ENCODE data around the gene DSCAM. TPM values are rescaled to one million over a fixed set of nuclear protein-coding genes. Genes with fewer than 3 reads are reported as not detected.

DSCAM gene
- polyA plus RNA-seq, 3 donors, result not detected

- no peaks in the 10 kb centered on the region for H4K20me1 ChIP-seq (ENCODE audit: insufficient read depth, low read length)
- 92% methylated on average over 5 of the region's 10 CpGs for WGBS (ENCODE audit: insufficient coverage)
- no peak for DNase-seq
- Mint-ChIP-seq H3K4me3 (no peak overlapping the region), H3K4me1 (no peaks in the 10 kb centered on the region), H3K27me3 (ENCODE audit: low read depth in 3 of 3) (peaks cover 0 to 3% (median 2%) of the 10 kb centered on the region in 3 donors), H3K9me3 (no peaks in the 10 kb centered on the region), H3K27ac (no peak overlapping the region), H3K36me3 (no peaks in the 10 kb centered on the region)
- H3K4me2 ChIP-seq (replicated peaks; ENCODE audit: extremely low read depth, low read length, poor library complexity, severe bottlenecking), result no peak overlapping the region
- no peaks in the 10 kb centered on the region for H3K4me1 ChIP-seq (ENCODE audit: control insufficient read depth in 1 of 2, insufficient read depth in 2 of 2, low read length in 2 of 2)
- no peaks in the 10 kb centered on the region for H3K9me3 ChIP-seq (replicated peaks in 1 of 2; ENCODE audit: control insufficient read depth in 1 of 2, insufficient read depth in 1 of 2, low read length in 2 of 2)
- no peak overlapping the region for H3K4me3 ChIP-seq (replicated peaks in 1 of 3; ENCODE audit: low read depth in 2 of 3, low read length in 3 of 3)
- no peak for TF ChIP-seq CTCF (IDR thresholded peaks at IDR 0.05)
- H3K27ac ChIP-seq (ENCODE audit: low read depth in 1 of 2, low read length in 2 of 2), result no peak overlapping the region
- H3K27me3 ChIP-seq (ENCODE audit: control insufficient read depth in 2 of 2, insufficient read depth in 2 of 2, low read length in 2 of 2), result no peaks in the 10 kb centered on the region
- intact Hi-C loops (cut with micrococcal nuclease), result loop anchor here in 1 of 2 donors (10.0 kb wide), 1 partner anchor 988 kb away; no protein-coding TSS in a partner anchor
- no peaks in the 10 kb centered on the region for H3K36me3 ChIP-seq (replicated peaks in 1 of 2; ENCODE audit: control insufficient read depth in 1 of 2, insufficient read depth in 2 of 2, low read length in 2 of 2)
- no peak overlapping the region for H3K9ac ChIP-seq (ENCODE audit: insufficient read depth, low read length, poor library complexity, severe bottlenecking)
- no peak overlapping the region for H2AFZ ChIP-seq (ENCODE audit: insufficient read depth, low read depth, low read length, poor library complexity, severe bottlenecking)
- H3K79me2 ChIP-seq (ENCODE audit: insufficient read depth, low read length), result no peaks in the 10 kb centered on the region
These were observed 700.6 kb downstream of the DSCAM start for GRCh38 chr21:40146216-40146837.

GRCh38 chr21:40143822-40144525, 703.0 kb downstream of the DSCAM start:
- Histone ChIP-seq H2AFZ (ENCODE audit: insufficient read depth, low read depth, low read length, poor library complexity, severe bottlenecking) (no peak overlapping the region), H3K4me1 (ENCODE audit: control insufficient read depth in 1 of 2, insufficient read depth in 2 of 2, low read length in 2 of 2) (no peaks in the 10 kb centered on the region), H4K20me1 (ENCODE audit: insufficient read depth, low read length) (no peaks in the 10 kb centered on the region), H3K27me3 (ENCODE audit: control insufficient read depth in 2 of 2, insufficient read depth in 2 of 2, low read length in 2 of 2) (no peaks in the 10 kb centered on the region), H3K4me3 (replicated peaks in 1 of 3; ENCODE audit: low read depth in 2 of 3, low read length in 3 of 3) (no peak overlapping the region), H3K9ac (ENCODE audit: insufficient read depth, low read length, poor library complexity, severe bottlenecking) (no peak overlapping the region), H3K79me2 (ENCODE audit: insufficient read depth, low read length) (no peaks in the 10 kb centered on the region), H3K36me3 (replicated peaks in 1 of 2; ENCODE audit: control insufficient read depth in 1 of 2, insufficient read depth in 2 of 2, low read length in 2 of 2) (no peaks in the 10 kb centered on the region), H3K4me2 (replicated peaks; ENCODE audit: extremely low read depth, low read length, poor library complexity, severe bottlenecking) (no peak overlapping the region), H3K9me3 (replicated peaks in 1 of 2; ENCODE audit: control insufficient read depth in 1 of 2, insufficient read depth in 1 of 2, low read length in 2 of 2) (no peaks in the 10 kb centered on the region), H3K27ac (ENCODE audit: low read depth in 1 of 2, low read length in 2 of 2) (no peak overlapping the region)
- 70% methylated on average over 15 of the region's 20 CpGs for WGBS (ENCODE audit: insufficient coverage)
- H3K27ac Mint-ChIP-seq, result no peak overlapping the region
- H3K27me3 Mint-ChIP-seq (ENCODE audit: low read depth in 3 of 3), result peaks cover 0 to 4% (median 2%) of the 10 kb centered on the region in 3 donors
- intact Hi-C loops (cut with micrococcal nuclease), result loop anchor here (1.0 to 10.0 kb wide), 3 partner anchors 925 to 991 kb away; no protein-coding TSS in a partner anchor
- H3K9me3 Mint-ChIP-seq, result no peaks in the 10 kb centered on the region
- TF ChIP-seq CTCF (IDR thresholded peaks at IDR 0.05), result peak; percentile 89
- DNase-seq, result peak; percentile 2 to 21 (median 19)
- H3K36me3 Mint-ChIP-seq, result no peaks in the 10 kb centered on the region
- no peak overlapping the region for H3K4me3 Mint-ChIP-seq
- no peaks in the 10 kb centered on the region for H3K4me1 Mint-ChIP-seq
